IPS DF 6.9 (cell line): Measurements from ENCODE around the gene AK8.

Experiments
- DNase-seq: peaks from one replicate; pipeline ENCODE4 v3.0.0-alpha.2; 2013; ENCODE audit warnings: low read depth, low spot score
- H3K27ac ChIP-seq: one replicate; pipeline ENCODE4 v1.5.1; 2013; ENCODE audit warnings: low read length, control low read depth
- H3K27me3 ChIP-seq: 2 replicates; pipeline ENCODE4 v1.6.1; 2013; ENCODE audit warnings: mild to moderate bottlenecking, low read length; ENCODE audit not compliant: control insufficient read depth, insufficient read depth
- H3K36me3 ChIP-seq: 2 replicates; pipeline ENCODE4 v1.6.1; 2013; ENCODE audit warnings: low read length; ENCODE audit not compliant: control insufficient read depth, insufficient read depth
- H3K4me1 ChIP-seq: 2 replicates; pipeline ENCODE4 v1.6.1; 2013; ENCODE audit warnings: low read length; ENCODE audit not compliant: control insufficient read depth, insufficient read depth
- H3K4me3 ChIP-seq: 2 replicates; pipeline ENCODE4 v1.5.1; 2013; ENCODE audit warnings: mild to moderate bottlenecking, low read length
- H3K9me3 ChIP-seq: 2 replicates; pipeline ENCODE4 v1.6.1; 2013; ENCODE audit warnings: low read length, inconsistent platforms; ENCODE audit not compliant: control insufficient read depth, insufficient read depth
- WGBS: extraction: QIAGEN DNeasy Blood & Tissue Kit; methylation state at CpG from one replicate; pipeline ENCODE4 v1.1.7; 2013; ENCODE audit warnings: mixed read lengths, missing lambda C conversion rate; ENCODE audit not compliant: insufficient read length, insufficient coverage; 5-methylcytosine and 5-hydroxymethylcytosine counted together

The AK8 gene

DNA sequence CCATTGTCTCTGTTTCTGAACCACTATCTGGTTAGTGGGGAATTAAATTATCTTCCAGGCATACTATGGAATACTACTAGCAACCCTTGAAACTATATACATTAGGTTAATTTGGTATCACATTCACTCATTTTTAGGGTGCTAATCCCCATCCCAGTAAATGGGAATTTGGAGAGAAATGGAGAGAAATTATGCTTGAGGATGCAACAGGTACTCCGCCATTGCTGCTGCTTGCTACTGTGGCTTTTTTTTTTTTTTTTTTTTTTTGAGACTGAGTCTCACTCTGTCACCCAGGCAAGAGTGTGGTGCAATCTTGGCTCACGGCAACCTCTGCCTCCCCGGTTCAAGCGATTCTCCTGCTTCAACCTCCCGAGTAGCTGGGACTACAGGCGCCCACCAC lies 66.1 kb downstream of the AK8 start:
- Histone ChIP-seq H3K36me3 (no peaks in the 10 kb centered on the region), H3K4me1 (peaks cover 3% of the 10 kb centered on the region), H3K4me3 (no peak overlapping the region), H3K27ac (no peak overlapping the region), H3K27me3 (no peaks in the 10 kb centered on the region; the same call in 1 of the 2 replicates), H3K9me3 (no peaks in the 10 kb centered on the region)
- DNase-seq: no peak
- WGBS: no CpG with 5 or more reads among the region's 6 CpGs

DNA sequence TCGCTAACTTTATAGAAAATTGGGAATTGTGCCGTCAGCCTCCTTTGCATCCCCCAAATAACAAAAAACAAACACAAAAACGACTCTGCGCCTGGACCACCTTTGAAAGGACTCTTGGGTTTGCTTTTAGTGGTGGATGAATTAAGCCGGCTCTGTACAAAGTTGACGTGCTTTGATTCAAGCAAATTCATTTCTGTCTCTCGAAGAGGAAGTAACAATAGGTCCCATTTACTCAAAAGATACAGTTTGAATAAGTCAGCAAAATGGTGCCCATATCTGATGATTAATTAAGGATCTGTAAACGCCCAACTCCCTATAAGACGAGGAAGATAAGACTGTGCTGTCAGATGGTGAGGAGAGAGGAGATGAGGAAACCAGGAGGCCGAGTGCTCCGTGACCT lies 67.8 kb downstream of the AK8 start:
- no CpG with 5 or more reads among the region's 11 CpGs for WGBS
- no peaks in the 10 kb centered on the region for H3K9me3 ChIP-seq
- DNase-seq: no peak
- no peaks in the 10 kb centered on the region for H3K36me3 ChIP-seq
- H3K27ac ChIP-seq: no peak overlapping the region
- no peak overlapping the region for H3K4me3 ChIP-seq
- H3K4me1 ChIP-seq: peaks cover 3% of the 10 kb centered on the region
- no peaks in the 10 kb centered on the region; the same call in 1 of the 2 replicates for H3K27me3 ChIP-seq

DNA sequence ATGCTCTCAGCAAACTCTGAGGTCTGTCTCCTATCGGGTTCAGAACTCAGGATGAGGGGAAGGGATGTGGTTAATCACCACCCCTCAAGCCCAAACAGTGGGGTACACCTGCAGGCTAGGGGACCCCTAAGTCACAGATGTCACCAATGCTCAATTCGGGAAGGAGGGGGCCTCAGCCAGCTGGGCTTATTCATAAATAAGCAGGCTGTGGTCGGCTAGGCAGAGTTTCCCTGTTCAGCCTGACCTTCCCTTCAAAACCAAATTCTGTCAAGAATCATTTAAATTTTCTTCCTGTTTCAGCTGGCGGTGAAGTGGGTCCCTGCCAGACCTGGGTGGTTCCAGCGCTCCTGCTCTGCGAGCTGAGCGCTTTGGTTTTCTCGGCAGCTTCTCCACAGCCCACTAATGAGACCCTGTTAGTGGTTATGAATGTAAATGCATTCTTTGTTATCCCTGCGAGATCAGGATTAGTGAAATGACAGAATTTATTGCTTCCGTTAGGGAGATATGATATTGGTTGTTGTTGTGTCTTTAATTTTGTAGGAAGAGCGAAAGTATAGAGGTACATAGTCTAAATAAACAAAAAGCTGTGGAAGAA lies 68.3 kb downstream of the AK8 start:
- 100% methylated on average over 2 of the region's 11 CpGs for WGBS
- no peak overlapping the region for H3K27ac ChIP-seq
- H3K9me3 ChIP-seq: no peaks in the 10 kb centered on the region
- no peak for DNase-seq
- H3K27me3 ChIP-seq: no peaks in the 10 kb centered on the region; the same call in 1 of the 2 replicates
- peaks cover 3% of the 10 kb centered on the region for H3K4me1 ChIP-seq
- H3K36me3 ChIP-seq: no peaks in the 10 kb centered on the region
- no peak overlapping the region for H3K4me3 ChIP-seq

DNA sequence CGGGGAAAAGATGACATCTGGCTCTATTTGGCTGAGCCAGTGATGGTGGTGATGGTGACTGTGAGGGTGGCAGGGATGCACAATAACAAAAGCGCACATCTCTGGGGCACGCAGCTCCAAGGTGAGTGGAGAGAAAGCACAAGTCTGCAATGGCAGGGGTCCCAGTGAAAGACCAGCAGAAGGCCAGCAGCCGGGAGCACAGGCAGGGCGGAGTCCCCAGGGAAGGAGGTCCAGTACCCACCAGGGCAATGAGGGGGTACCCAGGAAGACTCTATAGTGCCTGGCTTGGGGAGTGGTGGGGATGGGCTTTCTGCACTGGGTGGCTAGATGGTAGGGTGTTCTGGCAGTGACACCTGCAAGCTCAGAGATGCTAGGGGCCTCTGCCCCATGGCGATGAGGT lies 69.4 kb downstream of the AK8 start:
- Histone ChIP-seq H3K9me3 (no peaks in the 10 kb centered on the region), H3K27me3 (no peaks in the 10 kb centered on the region; the same call in 1 of the 2 replicates), H3K4me1 (peaks cover 3% of the 10 kb centered on the region), H3K27ac (no peak overlapping the region), H3K4me3 (no peak overlapping the region), H3K36me3 (no peaks in the 10 kb centered on the region)
- DNase-seq: no peak
- WGBS: no CpG with 5 or more reads among the region's 6 CpGs

DNA sequence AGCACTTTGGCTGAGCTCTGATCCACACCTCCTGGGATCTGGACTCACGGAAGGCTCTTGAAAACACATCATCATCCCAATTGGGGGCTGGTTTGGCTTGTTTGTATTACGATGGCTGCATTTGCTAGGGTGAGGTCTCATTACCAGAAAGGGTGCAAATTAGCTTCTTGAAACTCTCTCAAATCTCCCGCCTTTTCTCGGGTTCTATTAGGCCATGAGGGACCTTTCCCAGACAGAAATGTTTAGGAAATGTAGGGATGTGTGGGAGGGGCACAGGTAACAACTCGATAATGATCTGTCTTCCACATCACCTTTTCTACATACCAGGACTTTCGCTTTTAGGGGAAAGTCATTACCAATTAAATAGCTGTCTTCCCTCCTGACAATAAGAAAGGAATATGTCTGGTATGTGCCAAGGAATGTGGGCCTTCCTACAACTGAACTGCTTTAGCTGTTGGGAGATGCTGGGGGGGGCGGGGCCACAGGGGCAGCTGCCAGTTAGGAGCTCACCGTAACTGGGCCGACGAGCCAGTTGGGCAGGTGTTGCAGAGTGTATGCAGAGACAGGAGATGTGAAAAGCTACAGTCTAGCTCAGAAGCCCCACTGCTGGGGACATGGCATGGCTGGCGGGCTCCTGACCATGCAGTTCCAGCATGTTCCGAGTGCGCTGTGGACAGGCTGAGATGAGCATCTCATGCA lies 71.2 kb downstream of the AK8 start:
- H3K4me1 ChIP-seq: peaks cover 3% of the 10 kb centered on the region
- no CpG with 5 or more reads among the region's 13 CpGs for WGBS
- H3K27me3 ChIP-seq: no peaks in the 10 kb centered on the region
- DNase-seq: peak; percentile 60
- H3K27ac ChIP-seq: no peak overlapping the region
- no peak overlapping the region for H3K4me3 ChIP-seq
- H3K9me3 ChIP-seq: no peaks in the 10 kb centered on the region
- no peaks in the 10 kb centered on the region for H3K36me3 ChIP-seq

DNA sequence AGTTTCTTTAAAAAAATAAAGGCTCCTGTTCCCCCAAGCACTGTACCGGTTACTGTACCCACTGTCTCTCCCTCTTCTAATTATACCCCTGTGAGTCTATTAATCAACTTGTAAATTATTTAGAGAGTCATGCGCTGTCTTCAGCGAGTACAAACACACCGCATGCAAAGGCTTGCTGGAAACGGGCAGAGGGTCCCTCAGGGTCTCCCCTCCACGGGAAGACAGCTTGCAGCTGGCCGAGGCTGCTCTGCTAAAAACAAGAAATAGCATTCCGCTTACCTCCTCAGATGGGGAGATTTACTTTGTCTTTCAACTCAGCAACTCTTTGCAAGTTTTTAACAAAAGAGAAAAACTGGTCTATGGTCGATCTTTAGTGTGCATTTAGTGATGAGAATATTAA lies 71.8 kb downstream of the AK8 start:
- WGBS: no CpG with 5 or more reads among the region's 9 CpGs
- Histone ChIP-seq H3K9me3 (no peaks in the 10 kb centered on the region), H3K4me1 (peaks cover 3% of the 10 kb centered on the region), H3K27me3 (no peaks in the 10 kb centered on the region), H3K4me3 (no peak overlapping the region), H3K27ac (no peak overlapping the region), H3K36me3 (no peaks in the 10 kb centered on the region)
- no peak for DNase-seq

DNA sequence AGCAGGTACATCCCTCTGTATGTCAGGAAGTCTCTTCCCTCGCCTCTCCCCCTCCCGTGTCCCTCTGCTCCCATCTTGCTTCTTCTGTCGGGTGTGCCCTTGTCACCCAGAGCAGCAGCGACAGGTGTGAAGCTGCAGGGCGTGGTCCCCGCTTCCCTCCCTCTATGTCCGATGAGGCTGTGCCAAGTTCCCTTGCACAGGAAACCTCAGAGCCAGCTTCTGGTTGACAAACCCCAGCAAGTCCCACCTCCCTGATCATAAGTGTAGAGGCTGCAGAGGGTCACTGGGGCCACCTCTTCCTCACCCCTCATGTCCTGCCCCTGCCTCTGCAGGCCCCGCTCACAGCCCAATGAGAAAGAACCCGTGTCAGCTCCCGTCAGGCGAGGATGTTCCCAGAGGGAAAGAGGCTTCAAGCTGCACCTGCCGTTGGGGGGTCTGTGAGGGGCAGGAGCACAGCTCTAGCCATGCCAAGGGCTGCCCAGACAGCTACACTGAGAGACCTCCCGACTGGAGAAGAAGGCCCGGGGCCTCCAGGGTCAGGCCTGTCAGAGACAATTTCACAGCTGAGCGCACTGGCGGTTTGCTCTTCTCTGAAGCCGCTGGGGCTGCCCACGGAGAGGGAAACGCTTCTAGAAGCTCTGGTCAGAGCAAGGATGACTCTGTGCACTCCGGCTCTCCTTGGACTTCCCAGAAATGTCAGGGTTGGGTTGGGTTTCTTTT lies 73.3 kb downstream of the AK8 start:
- Histone ChIP-seq H3K4me3 (no peak overlapping the region), H3K27me3 (no peaks in the 10 kb centered on the region), H3K4me1 (peaks cover 3% of the 10 kb centered on the region), H3K9me3 (no peaks in the 10 kb centered on the region), H3K36me3 (no peaks in the 10 kb centered on the region), H3K27ac (no peak overlapping the region)
- no peak for DNase-seq
- no CpG with 5 or more reads among the region's 20 CpGs for WGBS

DNA sequence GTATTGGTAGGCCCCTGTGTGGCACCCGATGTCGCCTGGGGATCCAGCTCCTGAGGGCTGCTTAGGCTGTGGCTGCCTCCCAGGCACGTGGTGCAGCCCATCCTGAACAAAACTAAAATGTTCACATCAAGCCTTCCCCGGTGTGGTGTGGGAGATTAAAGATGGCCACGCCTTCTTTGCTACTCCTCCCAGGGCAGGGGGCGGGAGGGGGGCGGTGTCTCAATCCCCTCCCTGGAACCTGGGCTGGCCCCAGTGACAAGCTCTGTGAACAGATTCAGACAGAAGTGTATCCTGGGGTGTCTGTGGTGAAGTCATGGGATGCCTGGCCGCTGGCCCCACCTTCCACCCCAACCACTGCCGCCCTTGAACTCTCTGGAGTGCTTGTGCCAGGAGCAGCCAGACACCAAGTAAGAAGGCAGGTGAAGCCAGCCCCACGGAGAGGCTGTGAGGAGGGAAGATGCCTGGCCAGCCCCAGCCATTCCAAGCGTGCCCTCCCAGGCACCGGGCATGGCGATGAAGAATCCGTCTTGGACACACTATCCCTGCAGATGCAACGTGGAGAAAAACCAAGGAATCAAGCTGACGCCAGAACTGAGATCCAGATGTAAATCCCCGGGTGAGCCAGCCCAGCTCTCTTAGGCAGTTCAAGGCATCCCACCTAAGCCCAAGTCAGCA lies 75.8 kb downstream of the AK8 start:
- Histone ChIP-seq H3K4me3 (no peak overlapping the region), H3K9me3 (no peaks in the 10 kb centered on the region), H3K36me3 (no peaks in the 10 kb centered on the region), H3K27me3 (peaks cover 3% of the 10 kb centered on the region; the same call in 1 of the 2 replicates), H3K4me1 (peaks cover 2% of the 10 kb centered on the region), H3K27ac (no peak overlapping the region)
- no peak for DNase-seq
- WGBS: no CpG with 5 or more reads among the region's 17 CpGs

DNA sequence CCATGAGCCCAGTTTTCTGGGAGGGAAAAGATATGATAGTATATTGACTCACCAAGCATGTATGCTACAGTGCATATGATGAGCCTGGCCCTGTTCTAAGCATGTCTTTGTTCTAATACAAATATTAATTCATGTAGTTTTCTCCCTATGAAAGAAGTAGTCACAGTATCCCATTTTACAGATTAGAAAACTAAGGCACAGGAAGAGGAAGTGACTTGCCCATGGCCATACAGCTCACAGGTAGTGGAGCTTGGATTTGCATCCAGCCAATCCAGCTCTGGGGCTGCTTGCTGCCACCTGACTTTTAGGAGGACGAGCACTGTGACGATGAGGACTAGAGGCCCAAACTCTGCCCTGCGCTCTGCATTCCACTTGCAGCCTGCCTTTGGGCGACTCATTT lies 76.4 kb downstream of the AK8 start:
- no CpG with 5 or more reads among the region's 4 CpGs for WGBS
- Histone ChIP-seq H3K9me3 (no peaks in the 10 kb centered on the region), H3K36me3 (no peaks in the 10 kb centered on the region), H3K27ac (no peak overlapping the region), H3K4me3 (no peak overlapping the region), H3K4me1 (no peaks in the 10 kb centered on the region; the same call in 1 of the 2 replicates), H3K27me3 (peaks cover 3% of the 10 kb centered on the region; the same call in 1 of the 2 replicates)
- no peak for DNase-seq

DNA sequence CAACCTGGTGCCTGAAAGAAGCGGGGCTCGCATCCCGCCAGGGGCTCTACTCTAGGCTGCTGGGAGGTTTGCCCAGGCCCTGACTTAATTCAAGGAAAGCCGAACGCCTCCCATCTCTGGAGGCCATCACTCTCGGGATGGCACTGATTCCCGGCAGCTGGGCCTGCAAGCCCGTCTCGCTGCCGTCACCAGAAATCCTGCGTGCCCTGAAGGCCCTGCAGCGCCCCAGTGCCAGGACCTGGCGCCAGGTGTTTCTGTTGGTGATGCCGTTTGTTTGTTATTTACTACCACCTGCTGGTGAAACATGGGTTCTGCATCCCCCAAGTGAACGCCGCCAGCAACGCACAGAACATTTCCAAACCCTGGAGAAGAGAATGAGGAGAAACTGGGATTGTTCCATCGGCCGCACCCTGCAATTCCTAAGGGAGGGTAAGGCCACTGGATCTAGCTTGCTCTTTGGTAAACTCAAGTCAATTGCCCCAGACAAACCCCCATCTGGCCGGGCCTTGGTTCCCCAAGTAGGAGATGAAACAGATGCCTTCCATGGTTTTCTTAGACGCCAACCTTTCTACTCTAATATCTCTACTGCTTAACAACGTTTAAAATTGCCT lies 77.9 kb downstream of the AK8 start:
- no CpG with 5 or more reads among the region's 22 CpGs for WGBS
- peaks cover 8% of the 10 kb centered on the region; the same call in 1 of the 2 replicates for H3K27me3 ChIP-seq
- H3K27ac ChIP-seq: no peak overlapping the region
- DNase-seq: peak; percentile 61
- H3K4me3 ChIP-seq: no peak overlapping the region
- no peaks in the 10 kb centered on the region for H3K36me3 ChIP-seq
- H3K4me1 ChIP-seq: no peaks in the 10 kb centered on the region; the same call in 1 of the 2 replicates
- H3K9me3 ChIP-seq: no peaks in the 10 kb centered on the region
